GM19238 (cell line): ENCODE results near the gene ZNF783.
"Not testable (repeated sequence)": the region's sequence is repeated elsewhere in the genome, so short reads cannot be mapped to it uniquely, and the experiment has no call there.

Experiments
- DNase-seq: peaks from one replicate; pipeline ENCODE4 v3.0.0; 2011; ENCODE audit warnings: low spot score; ENCODE audit not compliant: insufficient read length

ZNF783 gene

DNA sequence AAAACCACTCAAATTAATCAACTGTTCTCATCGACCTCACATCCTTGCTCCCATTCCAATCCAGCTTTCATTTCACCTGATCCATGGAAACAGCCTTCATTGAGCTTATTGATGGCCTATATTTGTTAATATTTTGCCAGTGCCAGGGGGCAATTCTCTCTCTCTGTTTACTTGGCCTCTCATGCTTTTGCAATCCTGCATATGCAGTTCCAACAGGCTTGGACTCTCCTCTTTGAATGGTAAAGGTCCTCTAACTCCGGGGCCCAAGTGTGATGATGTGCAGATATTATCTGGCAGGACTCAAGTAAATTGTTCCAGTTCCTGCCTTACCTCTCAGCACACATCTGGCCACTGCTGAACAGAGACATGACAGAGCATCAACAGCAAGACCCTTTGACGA, 67.3 kb downstream of the ZNF783 start:
- no peak for DNase-seq

DNA sequence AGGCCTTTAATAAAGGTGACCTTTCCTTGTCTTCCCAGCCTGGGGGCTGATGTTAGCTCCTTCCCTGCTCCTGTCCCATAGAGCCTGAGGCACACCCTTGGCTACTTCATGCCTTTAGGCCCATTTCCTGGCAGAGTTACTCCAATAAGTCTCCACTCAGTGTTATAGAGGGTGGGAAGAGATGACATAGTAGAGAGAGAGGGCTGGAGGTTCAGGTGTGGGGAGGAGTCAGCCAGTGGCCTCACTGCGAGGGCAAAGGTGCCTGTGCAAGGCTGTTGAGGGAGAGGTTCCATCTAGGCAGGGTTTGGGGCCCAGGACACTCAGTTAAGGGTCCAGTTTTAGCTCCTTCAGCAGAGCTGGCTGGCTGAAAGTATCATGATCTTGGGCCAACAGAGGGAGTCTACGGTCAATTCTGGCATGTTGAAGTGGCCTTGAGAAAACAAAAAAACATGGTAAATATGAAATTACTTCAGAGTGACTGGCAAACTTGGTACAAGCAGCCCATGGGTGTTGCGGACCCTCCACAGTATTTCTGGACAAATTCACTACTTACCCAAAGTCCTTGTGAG, 67.9 kb downstream of the ZNF783 start:
- DNase-seq = no peak

DNA sequence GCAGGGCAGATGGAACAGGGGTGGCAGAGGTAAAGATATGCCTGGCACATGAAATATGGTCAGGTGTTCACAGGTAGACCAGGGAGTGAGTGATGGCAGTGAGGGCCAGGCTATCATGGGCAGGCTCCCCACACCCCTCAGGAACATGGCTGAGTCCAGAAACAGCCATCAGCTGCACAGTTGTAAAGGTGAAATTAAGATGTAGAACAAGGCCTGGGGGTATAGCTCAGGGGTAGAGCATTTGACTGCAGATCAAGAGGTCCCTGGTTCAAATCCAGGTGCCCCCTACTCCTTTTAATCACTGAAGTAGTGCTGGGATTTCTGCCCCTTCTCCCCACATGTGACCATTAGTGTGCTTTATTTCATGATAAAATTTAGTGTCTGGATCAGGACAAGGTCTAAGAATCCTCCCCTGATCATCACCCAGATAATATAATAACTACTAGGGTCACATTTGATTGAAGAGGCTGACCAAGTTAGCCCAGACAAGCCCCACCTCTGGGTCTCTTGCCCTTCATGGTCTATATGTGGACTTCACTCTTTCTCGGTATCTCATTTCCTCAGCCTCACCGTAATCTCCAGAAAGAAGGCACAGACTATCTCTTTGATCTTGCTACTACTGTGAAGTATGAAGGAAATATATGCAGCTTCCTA, 69.0 kb downstream of the ZNF783 start:
- DNase-seq = no peak

DNA sequence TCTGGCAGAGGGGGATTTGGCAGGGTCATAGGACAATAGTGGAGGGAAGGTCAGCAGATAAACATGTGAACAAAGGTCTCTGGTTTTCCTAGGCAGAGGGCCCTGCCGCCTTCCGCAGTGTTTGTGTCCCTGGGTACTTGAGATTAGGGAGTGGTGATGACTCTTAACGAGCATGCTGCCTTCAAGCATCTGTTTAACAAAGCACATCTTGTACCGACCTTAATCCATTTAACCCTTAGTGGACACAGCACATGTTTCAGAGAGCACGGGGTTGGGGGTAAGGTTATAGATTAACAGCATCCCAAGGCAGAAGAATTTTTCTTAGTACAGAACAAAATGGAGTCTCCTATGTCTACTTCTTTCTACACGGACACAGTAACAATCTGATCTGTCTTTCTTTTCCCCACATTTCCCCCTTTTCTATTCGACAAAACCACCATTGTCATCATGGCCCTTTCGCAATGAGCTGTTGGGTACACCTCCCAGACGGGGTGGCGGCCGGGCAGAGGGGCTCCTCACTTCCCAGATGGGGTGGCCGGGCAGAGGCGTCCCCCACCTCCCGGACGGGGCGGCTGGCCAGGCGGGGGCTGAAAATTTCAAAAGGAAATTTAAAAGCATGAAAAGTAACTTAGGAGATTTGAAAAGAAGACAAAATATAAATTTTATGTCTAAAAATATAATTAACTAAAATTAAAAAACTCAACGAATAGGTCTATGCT, 70.8 kb downstream of the ZNF783 start:
- not testable (repeated sequence) for DNase-seq

DNA sequence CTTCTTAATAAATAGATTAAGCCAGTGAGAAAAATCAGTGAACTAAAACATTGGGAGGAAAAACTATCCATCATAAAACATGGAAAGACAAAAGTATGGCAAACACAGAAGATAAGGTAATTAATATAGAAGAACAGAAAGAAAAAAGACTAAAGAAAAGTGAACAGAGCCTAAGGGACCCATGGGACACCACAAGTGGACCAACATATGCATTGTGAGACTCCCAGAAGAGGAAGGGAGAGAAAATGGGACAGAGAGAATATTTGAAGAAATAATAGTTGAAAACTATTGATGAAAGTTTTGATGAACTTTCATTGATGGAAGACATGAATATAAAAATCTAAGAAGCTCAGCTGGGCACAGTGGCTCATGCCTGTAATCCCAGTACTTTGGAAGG, 71.3 kb downstream of the ZNF783 start:
- no peak for DNase-seq

DNA sequence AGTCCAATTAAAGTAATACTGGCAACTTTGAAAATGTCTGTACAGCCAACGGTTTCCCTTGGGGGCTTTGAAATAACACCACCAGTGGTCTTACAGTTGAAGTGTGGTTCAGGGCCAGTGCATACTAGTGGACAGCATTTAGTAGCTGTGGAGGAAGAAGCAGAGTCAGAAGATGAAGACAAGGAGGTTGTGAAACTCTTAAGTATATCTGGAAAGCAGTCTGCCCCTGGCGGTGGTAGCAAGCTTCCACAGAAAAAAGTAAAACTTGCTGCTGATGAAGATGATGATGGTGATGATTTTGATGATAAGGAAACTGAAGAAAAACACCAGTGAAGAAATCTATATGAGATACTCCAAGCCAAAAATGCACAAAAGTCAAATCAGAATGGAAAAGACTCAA, 72.2 kb downstream of the ZNF783 start:
- no peak for DNase-seq
